C4-2B (cell line): ENCODE results near the gene CADM1.

ENCODE experiments used
- H3K27ac ChIP-seq: fragments of 450-650 bp; 2 replicates; pipeline ENCODE4 v1.5.1; 2017
- ZFX ChIP-seq: fragments of 450-650 bp; IDR thresholded peaks from 2 replicates; pipeline ENCODE4 v1.6.1; 2017
- TF ChIP-seq, protein P1 (sequence below): fragments of 450-650 bp; conservative IDR thresholded peaks from 2 replicates; pipeline ENCODE4 v1.5.1; 2017; ENCODE audit warnings: mild to moderate bottlenecking

CADM1 gene

DNA sequence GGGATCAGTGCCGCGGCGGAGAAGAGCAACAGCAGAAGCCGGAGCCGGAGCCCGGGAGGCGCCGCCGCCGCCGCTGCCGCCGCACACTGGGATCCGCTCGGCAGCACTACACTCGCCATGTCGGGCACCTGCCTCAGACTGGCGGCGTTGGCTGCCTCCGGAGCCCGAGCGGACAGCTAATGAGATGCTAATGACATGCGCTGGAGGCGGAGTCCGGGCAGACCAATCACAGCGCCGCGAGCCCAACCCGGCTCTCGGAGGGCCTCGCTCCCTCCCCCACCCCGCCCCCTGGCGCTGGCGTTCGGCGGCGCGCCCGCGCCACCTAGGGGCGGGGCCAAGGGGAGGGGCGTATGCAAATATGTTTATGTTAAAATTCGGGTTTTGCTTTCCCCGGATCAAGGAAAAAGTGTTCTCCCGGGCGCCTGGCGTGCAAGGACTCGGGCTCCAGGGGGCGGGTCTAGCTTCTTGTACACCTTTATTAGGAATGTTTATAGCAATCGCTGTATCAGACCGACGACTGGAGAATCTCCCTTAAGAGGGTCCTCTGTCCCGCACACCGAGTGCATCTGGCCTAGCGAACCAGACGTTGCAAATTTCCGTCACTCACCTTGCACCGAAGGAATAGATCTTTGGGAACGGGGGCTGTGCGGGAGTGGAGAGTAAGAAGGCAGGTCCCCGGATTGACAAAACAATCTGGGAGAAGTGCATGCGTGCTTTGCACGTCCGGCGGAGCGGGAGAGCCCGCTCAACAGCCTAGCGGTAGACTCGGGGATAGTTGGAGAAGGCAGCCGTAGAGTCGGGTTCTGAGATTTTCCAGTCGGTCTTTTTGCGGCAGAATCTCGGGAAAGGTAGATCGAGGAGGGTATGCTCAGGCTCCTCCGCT is at the start of gene CADM1:
TSS of gene CADM1 (minus strand) at position 140 of the 883 bp plus-strand sequence.
- TF ChIP-seq ZFX, result no peak
- TF ChIP-seq, protein P1, sequence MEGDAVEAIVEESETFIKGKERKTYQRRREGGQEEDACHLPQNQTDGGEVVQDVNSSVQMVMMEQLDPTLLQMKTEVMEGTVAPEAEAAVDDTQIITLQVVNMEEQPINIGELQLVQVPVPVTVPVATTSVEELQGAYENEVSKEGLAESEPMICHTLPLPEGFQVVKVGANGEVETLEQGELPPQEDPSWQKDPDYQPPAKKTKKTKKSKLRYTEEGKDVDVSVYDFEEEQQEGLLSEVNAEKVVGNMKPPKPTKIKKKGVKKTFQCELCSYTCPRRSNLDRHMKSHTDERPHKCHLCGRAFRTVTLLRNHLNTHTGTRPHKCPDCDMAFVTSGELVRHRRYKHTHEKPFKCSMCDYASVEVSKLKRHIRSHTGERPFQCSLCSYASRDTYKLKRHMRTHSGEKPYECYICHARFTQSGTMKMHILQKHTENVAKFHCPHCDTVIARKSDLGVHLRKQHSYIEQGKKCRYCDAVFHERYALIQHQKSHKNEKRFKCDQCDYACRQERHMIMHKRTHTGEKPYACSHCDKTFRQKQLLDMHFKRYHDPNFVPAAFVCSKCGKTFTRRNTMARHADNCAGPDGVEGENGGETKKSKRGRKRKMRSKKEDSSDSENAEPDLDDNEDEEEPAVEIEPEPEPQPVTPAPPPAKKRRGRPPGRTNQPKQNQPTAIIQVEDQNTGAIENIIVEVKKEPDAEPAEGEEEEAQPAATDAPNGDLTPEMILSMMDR, result peak; percentile 80
- H3K27ac ChIP-seq, result peak within 1 kb of the TSS; percentile 53

DNA sequence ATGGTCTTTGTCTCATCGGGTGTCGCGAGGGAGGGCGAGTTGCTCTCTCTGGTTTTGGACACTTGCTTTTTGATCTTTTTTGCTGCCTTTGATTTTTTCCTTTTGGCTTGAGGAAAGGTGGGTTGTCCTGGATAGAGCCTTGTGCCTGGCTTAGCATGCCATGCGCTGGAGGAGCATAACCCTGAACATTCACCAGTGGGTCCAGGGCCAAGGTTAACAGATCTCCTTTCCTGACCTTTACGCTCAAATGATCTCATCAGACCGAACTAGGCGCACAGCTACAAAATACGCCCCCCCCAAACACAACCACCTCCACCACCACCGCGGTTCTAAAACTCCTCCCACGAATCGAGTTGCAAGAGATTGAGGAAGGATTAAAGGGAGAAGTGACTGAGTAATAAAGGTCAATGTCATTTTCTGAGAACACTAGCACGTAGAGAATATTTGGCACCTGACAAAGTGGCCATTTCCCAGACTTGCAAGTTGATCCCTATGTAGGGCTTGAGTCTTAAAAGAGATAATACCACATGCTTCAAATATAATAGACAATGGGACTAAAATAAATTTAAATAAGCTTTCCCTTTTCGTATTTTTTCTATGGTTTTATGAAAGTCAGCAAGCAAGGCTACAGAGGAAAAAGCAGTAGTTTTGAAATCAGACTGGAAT is 48.7 kb upstream of the CADM1 start:
- no peak overlapping the region for H3K27ac ChIP-seq
- TF ChIP-seq ZFX, result no peak
- TF ChIP-seq, protein P1, result no peak

DNA sequence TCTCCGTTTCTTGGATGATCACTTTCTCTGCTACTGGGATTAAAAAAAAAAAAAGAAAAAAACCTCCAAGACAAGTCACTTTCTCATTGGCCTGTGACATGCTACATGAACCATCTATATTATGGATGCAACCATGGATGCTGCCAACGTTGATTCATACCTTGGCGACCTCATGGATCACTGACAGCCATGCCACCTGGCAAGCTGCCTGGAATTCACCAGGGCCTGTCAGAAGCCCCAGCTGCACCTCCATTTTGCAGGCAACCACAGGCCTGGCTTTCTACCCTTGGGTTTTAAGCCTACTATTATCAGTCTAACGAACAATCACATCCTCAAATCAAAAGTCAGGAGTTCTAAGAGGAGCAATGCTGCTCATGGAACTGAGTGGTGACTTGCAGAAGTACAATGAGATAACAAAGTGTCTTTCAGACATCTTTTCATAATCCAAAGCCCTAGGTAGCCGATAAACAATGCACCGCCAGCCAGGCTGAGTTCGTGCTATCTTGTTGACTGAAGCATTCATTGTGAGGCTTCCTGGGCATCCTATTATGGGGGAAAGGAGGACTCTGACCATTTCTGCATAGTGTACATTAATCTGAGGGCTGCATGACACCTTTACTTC is 48.0 kb upstream of the CADM1 start:
- H3K27ac ChIP-seq, result no peak overlapping the region
- TF ChIP-seq, protein P1, result no peak
- no peak for TF ChIP-seq ZFX

DNA sequence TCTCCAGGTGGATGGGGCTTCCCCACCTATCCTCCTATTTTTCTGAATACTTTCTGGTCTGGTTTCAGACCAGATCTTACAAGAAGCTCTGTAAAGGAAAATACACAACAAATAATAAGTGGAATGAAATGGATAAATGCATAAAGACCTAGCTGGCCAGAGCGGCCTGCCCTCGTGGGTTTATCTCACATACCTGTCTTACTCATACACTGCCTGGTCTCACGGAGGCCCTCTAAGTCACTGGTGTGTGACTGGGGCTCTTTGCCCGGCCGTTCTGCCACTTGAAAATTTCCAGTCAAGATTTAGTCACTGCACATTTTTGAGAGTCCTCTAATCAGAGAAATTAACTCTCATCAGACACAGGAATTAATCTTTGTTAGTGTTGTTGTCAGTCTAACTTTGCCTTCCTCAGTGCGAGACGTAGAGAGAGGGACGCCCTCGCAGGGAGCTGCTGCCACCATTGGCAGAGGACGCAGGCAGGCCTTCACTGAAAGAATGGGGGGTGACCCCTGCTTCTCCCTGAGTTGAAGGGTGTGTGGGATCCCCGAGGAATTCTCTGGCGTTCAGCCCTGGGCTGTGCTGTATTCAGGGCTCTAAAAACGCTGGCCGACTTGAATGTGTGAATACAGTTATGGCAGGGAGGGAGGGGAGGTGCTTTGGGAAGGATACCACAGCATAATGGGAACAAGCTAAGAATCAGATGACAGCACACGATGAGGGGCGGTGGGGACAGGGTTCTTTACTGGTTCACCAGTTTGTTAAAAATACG is 46.3 kb upstream of the CADM1 start:
- TF ChIP-seq, protein P1, result no peak
- no peak for TF ChIP-seq ZFX
- H3K27ac ChIP-seq, result no peak overlapping the region

DNA sequence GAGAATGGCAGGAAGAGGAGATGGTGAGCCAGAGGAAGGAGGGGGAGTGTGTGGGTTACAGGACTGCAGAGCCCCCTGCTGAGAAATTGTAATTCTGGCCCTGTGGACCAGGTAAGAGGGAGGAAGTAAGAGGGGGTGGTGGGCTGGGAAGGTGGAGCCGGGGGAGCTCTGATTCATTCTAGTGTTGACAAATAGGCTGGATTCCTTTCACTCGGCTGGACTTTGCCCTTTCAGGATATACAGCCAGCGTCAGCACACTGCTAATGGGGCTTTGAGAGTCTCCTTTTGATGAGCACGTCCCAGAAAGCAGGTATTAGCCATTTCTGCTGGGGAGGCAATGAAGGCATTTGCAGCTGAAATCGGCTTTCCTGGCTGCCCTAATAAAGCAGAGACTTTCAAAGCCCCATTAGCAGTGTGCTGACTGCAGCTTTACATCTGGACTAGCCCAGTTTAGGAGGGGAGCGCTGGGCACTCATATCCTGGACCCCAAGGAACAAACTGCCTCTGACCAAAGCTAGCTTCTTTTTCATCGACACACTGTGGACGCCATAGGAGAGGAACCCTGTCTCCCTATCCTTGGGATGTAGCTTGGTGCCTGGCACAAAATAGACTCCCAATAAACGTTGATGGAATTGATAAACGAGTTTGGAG is 44.8 kb upstream of the CADM1 start:
- H3K27ac ChIP-seq, result no peak overlapping the region
- no peak for TF ChIP-seq ZFX
- TF ChIP-seq, protein P1, result no peak

DNA sequence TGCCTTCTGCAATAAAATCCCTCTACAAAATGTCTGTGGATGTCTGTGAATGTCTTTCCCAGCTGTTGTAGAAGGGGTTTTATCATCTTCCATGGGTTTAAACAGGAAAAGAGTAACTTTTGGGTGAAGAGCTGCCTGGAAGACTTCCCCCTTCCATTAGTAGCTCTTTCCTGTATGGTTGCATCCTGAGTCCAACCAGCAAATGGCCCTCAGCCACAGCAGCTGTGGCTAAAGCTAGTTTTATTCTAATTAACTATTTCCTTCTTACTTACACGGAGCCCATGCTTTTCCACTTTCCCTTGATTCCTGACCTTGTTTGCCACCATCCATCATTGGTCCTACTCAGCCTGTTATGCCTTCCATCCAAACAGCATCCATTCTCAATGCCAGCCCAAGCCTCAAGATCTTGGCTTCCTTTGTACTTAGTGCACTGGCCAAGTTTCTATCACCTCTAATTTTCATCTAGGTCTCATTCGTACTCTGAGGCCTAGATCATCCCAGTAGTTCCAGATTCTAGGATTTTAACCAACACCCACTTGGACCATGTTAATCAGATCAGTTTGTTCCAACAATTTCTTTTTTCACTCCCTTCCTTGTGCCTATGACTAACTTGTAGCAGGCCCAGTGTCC is 41.5 kb upstream of the CADM1 start:
- no peak overlapping the region for H3K27ac ChIP-seq
- no peak for TF ChIP-seq ZFX
